GM18526 (cell line): ENCODE measurements around the gene FBXL12.

ENCODE experiments used
- POLR2A ChIP-seq: IDR thresholded peaks from 3 replicates; pipeline ENCODE4 v1.6.1; 2011; ENCODE audit not compliant: insufficient read length; ENCODE audit errors: extremely low read depth

The FBXL12 gene

DNA sequence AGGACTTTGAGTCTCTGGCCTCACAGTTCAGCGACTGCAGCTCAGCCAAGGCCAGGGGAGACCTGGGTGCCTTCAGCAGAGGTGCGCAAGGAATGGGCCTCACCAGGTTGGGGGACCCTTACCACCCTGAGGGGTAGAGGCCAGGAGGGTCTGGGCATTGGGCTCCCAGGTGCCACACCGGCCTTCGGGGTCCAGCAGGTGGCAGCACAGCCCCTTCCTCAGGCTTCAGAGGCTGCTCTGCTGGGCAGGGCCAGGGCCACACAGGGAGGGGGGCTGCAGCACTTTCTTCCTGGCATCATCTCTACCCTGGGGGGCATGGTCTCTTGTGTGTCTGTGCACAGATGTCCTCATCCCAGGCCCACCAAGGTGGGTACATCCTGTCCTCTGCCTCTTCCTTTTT is 29.2 kb upstream of the FBXL12 start:
- TF ChIP-seq POLR2A = no peak

DNA sequence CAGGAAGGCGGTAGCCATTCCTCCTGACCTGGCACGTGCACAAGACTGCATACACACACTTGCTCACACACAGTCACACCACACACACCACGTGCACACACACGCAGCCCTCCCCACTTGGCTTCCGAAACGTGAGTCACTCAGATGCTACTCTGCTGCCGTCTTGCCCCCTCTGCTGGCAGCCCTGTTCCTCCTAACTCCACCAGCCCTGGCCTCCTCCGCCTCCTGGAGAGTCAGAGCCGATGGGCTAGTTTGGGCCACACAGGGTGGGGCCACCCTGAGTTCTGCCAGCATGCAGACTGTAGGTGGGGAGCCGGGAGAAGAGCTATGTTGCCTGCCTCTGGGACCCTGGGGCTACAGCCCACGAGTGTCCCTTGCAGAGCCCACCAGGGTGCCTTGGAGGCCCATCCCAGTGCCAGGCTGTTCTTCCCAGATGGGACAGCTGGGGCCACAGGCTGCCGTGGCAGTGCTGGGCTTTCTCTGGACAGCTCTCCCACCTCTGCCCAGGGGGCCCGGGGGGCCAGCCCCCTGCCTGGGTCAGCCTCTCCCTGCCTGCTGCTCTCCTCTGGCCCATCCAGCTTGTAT is 28.3 kb upstream of the FBXL12 start:
- TF ChIP-seq POLR2A = no peak

DNA sequence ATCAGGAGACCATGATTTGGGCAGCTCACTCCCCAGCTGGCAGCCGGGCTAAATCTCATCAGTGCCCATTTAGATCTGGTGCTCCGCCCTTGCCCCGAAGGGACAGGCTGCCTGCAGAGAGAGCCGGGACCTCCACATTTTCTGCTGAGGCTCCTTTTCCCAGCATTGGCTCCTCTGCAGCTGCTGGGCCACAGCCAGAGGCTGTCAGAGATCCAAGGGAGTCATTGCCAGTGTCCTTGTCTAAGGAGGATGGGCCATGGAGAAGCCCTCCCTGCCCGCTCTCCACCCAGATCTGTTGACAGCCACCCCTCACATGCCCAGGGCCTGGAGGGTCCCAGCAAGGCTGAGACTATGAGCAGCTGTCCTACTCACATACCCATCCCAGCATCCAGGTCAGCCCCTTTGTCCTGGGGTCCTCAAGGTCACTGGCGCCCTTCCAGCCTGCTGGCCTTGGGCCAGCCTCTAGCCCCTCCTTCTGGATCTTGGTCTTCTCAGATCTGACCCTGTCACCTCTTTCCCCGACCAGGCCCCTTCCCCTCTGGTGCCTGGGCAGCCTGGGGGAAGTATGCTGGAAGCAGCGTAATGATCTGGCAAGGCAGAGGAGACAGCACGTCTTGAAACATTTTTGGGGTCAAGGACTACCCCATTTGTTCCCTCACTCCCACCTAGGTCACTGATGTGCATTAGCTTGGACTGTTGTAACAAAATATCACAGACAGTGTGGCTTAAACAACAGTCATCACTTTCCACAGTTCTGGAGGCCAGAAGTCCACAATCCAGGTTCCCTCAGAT is 24.2 kb upstream of the FBXL12 start:
- TF ChIP-seq POLR2A = no peak

DNA sequence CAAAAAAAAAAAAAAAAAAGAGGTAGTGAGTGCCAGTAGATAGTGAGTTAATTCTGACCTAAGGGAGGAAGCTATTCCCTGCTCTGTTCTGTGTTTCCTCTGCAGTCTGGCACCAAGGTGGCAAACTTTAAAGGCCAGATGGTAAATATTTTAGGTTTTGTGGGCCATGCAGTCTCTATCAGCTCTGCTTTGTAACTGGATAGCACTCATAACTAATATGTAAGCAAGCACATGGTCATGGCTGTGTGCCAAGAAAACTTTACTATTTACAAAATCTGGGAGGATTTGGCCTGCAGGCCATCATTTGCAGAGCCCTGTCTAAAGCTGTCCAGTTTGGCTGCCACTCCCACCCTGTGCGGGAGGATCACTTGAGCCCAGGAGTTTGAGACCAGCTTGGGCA is 20.5 kb upstream of the FBXL12 start:
- TF ChIP-seq POLR2A = no peak

DNA sequence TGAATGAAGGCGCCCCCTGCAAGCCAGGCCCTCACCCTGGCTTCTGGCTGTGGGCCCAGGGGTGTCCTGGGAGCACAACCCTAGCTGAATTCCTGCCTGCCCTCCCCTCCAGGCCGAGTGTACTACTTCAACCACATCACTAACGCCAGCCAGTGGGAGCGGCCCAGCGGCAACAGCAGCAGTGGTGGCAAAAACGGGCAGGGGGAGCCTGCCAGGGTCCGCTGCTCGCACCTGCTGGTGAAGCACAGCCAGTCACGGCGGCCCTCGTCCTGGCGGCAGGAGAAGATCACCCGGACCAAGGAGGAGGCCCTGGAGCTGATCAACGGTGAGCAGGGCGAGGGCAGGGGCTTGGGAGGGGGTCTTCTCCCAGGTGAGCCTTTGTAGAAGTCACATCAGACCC is 19.4 kb upstream of the FBXL12 start:
- no peak for TF ChIP-seq POLR2A

DNA sequence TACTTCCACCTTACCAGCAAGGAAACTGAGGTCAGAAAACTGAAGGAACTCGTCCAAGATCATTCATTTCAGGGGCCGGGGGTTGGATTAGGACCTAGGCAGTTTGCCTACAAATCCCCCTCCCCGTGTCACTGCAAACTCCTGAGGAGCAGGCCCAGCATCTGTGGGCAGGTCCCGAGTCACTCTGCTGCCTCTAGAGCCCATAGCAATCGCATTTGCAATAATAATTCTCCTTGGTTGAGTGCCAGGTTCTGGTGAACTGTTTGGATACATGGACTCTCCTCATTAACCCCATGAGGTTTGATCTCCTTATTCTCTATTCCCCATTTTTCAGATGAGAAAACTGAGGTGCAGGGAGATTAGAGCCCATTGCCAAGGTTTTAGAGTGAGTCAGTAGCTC is 17.1 kb upstream of the FBXL12 start:
- TF ChIP-seq POLR2A = no peak

DNA sequence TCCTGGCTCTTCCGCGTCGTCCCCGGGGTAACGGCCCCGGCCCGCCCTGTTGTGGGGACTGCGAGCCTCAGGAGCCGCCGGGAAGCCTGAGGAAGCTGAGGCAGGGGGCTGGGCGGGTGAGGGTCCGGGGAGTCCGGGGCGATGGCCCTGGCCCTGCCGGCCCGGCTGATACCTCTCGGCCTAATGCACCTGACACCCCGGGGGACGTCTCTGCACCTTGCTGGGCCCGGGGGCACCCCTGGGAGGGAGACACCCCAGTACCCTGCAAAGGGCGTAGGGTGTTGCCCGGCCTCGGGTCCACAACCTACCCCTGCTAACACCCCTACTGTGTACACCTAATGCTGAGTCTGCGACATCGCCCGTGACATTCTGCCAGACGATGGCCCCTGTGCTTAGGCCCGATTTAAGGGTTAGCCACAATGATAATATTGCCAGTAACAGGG is 16.6 kb upstream of the FBXL12 start:
- no peak for TF ChIP-seq POLR2A

GRCh38 chr19:9834726-9835506 is 16.0 kb upstream of the FBXL12 start, which contains the start of gene PIN1:
TSS of gene PIN1 (plus strand) at chr19:9835318. CDS start at chr19:9835345, 27 bp downstream.
- peak; percentile 74 for TF ChIP-seq POLR2A

- TF ChIP-seq POLR2A = no peak
Observed at GRCh38 chr19:9834307-9834725, 15.4 kb upstream of the FBXL12 start.

GRCh38 chr19:9828551-9829063 is 9.7 kb upstream of the FBXL12 start:
- TF ChIP-seq POLR2A = no peak

- TF ChIP-seq POLR2A = peak; percentile 95
Observed at GRCh38 chr19:9827289-9828238, 8.7 kb upstream of the FBXL12 start, which contains the start of gene UBL5. TSS of gene UBL5 (plus strand) at chr19:9827918. CDS start at chr19:9828338, 420 bp downstream.

DNA sequence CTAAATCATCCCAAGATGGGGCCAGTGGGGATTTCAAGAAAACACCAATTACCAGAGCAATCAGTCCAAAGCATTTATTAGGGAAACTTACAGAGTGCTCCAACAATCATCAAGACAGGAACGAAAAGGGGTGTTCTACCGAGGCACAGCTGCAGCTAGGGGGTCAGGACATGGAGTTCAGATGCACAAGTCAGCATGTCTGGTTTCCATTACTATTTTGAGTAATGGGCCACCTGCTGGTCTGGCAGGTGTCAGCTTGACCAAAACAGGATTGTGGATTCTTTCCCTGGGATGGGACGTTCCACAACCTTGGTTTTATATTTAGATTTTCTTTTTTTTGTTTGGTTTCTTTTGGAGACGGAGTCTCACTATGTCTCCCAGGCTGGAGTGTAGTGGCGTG is 4.9 kb upstream of the FBXL12 start:
- no peak for TF ChIP-seq POLR2A

- TF ChIP-seq POLR2A = peak; percentile 37
Observed at GRCh38 chr19:9819596-9819909, 674 bp upstream of the FBXL12 start.

- no peak for TF ChIP-seq POLR2A
Observed at GRCh38 chr19:9818175-9818733, 625 bp downstream of the FBXL12 start.

DNA sequence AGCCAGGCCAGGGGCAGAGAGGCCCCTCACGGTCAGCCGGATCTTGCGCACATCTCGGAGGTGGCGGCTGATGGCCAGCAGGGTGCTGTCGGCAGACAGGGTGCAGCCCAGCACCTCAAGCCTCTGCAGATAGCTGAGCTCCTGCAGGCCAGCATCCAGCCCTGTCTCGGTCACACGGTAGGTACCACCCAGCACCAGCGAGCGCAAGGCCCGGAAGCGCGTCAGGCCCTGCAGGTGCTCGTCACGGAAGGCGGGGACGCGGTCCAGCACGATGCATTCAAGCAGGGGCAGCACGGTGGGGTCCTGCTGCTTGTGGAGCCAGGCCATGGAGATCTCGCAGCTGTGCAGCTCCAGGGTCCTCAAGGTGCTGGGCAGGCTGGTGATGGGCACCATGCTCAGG is 7.7 kb downstream of the FBXL12 start:
- no peak for TF ChIP-seq POLR2A
